Lower leg skin (tissue), 4 donors: ENCODE results near the gene GRM8. TPM values are rescaled to one million over a fixed set of nuclear protein-coding genes. Genes with fewer than 3 reads are reported as not detected.

Source experiments
- DNase-seq, 2 donors: peaks; one replicate each; pipeline ENCODE4 v3.0.0-alpha.2; 2019; ENCODE audit warnings: low spot score in 2 of 2
- H3K4me3 ChIP-seq: fragments of 200-600 bp; sonication (generic); 2 replicates; pipeline ENCODE4 v1.5.1; 2017; ENCODE audit warnings: mild to moderate bottlenecking, low read depth; ENCODE audit not compliant: poor library complexity, severe bottlenecking
- CTCF ChIP-seq, 3 donors: fragments of 450-650 bp; IDR thresholded peaks; one replicate each; pipeline ENCODE4 v1.5.1; 2016; ENCODE audit warnings: antibody characterized with exemption in 3 of 3, mild to moderate bottlenecking in 3 of 3, moderate library complexity in 2 of 3
- POLR2A ChIP-seq, 2 donors: fragments of 450-650 bp; IDR thresholded peaks; one replicate each; pipeline ENCODE4 v1.6.1; 2016 to 2017; ENCODE audit warnings: antibody characterized with exemption in 2 of 2, mild to moderate bottlenecking in 1 of 2, moderate library complexity in 1 of 2
- WGBS, 2 donors: methylation state at CpG; one replicate each; pipeline ENCODE4 v1.1.5; 2018; 5-methylcytosine and 5-hydroxymethylcytosine counted together
- intact Hi-C: fragments of 100-400 bp; cut with DNase I; formaldehyde crosslinking; loops from one replicate; pipeline ENCODE4 v1.15.0; 2023; ENCODE audit warnings: low total_unique reads
- total RNA-seq, 4 donors: library from RNA; depleted of rRNA; stranded (reverse); fragments of >200 nt; gene quantifications; one replicate each; pipeline ENCODE4 v1.1.0, GENCODE V29; 2016

Gene GRM8
- total RNA-seq, 4 donors from 2014 or later, result 0.45 TPM; not detected in 3

DNA sequence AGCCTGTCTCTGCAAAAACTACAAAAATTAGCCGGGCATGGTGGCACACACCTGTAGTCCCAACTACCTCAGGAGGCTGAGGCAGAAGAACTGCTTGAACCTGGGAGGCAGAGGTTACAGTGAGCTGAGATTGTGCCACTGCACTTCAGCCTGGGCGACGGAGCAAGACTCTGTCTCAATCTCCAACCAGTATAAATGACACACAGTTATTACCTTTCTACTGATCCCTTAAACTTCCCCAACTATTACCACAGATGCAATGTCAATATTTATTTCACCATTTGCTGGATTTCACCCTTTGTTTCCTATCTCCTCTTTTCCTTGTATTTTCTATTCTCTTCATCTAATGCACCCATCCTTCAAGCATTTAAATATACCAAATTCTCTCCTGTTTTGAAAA is 431.8 kb downstream of the GRM8 start:
- WGBS, 2 donors, result 88 to 93% methylated on average over 3 of the region's 3 CpGs
- TF ChIP-seq POLR2A (IDR thresholded peaks at IDR 0.05) (no peak), CTCF (IDR thresholded peaks at IDR 0.05) (no peak)
- no peak overlapping the region for H3K4me3 ChIP-seq
- DNase-seq, result no peak
- intact Hi-C loops, result no loop called here

- no peak overlapping the region for H3K4me3 ChIP-seq
- no peak for DNase-seq
- 81 to 82% methylated on average over 5 of the region's 5 CpGs for WGBS, 2 donors
- intact Hi-C loops, result no loop called here
- TF ChIP-seq CTCF (IDR thresholded peaks at IDR 0.05), result no peak
- no peak for TF ChIP-seq POLR2A (IDR thresholded peaks at IDR 0.05)
Measured at GRCh38 chr7:126819197-126819484, 433.6 kb downstream of the GRM8 start.

- TF ChIP-seq CTCF (IDR thresholded peaks at IDR 0.05), result no peak
- no peak for TF ChIP-seq POLR2A (IDR thresholded peaks at IDR 0.05)
- intact Hi-C loops, result no loop called here
- WGBS, 2 donors, result 70 to 76% methylated on average over 3 of the region's 3 CpGs
Measured at GRCh38 chr7:126818393-126819196, 434.1 kb downstream of the GRM8 start.

GRCh38 chr7:126809188-126809587 is 443.6 kb downstream of the GRM8 start:
- intact Hi-C loops, result no loop called here
- TF ChIP-seq CTCF (IDR thresholded peaks at IDR 0.05) (no peak), POLR2A (IDR thresholded peaks at IDR 0.05) (no peak)
- no peak overlapping the region for H3K4me3 ChIP-seq
- no peak for DNase-seq
- 81 to 82% methylated on average over 1 of the region's 1 CpG for WGBS, 2 donors

More at GRCh38 chr7:126818393-126819196, 434.1 kb downstream of the GRM8 start:
- no peak overlapping the region for H3K4me3 ChIP-seq
- no peak for DNase-seq

GRCh38 chr7:126806614-126807013 is 446.1 kb downstream of the GRM8 start:
- no peak for DNase-seq
- TF ChIP-seq POLR2A (IDR thresholded peaks at IDR 0.05) (no peak), CTCF (IDR thresholded peaks at IDR 0.05) (no peak)
- H3K4me3 ChIP-seq, result no peak overlapping the region
- WGBS, 2 donors, result 97 to 99% methylated on average over 31 of the region's 31 CpGs
- intact Hi-C loops, result no loop called here

- 83 to 90% methylated on average over 1 of the region's 1 CpG for WGBS, 2 donors
- no peak overlapping the region for H3K4me3 ChIP-seq
- DNase-seq, result no peak
- intact Hi-C loops, result no loop called here
- TF ChIP-seq POLR2A (IDR thresholded peaks at IDR 0.05) (no peak), CTCF (IDR thresholded peaks at IDR 0.05) (no peak)
Measured at GRCh38 chr7:126805351-126805750, 447.4 kb downstream of the GRM8 start.
